Nephron (organoid): ENCODE data around the gene NCOA7.

Experiments used
- H3K27ac Mint-ChIP-seq, 3 experiments: 2 replicates each; pipeline ENCODE4 v1.8.0; 2020; ENCODE audit warnings: mixed read lengths in 3 of 3, mild to moderate bottlenecking in 2 of 3, moderate library complexity in 1 of 3
- H3K27me3 Mint-ChIP-seq: 2 replicates; pipeline ENCODE4 v1.8.0; 2021; ENCODE audit warnings: low read depth, mild to moderate bottlenecking, moderate library complexity, mixed read lengths
- H3K36me3 Mint-ChIP-seq: 2 replicates; pipeline ENCODE4 v1.8.0; 2020; ENCODE audit warnings: low read depth, mixed read lengths
- H3K4me1 Mint-ChIP-seq: 2 replicates; pipeline ENCODE4 v1.8.0; 2020; ENCODE audit warnings: mixed read lengths
- H3K4me3 Mint-ChIP-seq, 3 experiments: 2 replicates each; pipeline ENCODE4 v1.8.0; 2020; ENCODE audit warnings: mild to moderate bottlenecking in 3 of 3, mixed read lengths in 3 of 3, moderate library complexity in 2 of 3
- H3K9me3 Mint-ChIP-seq: 2 replicates; pipeline ENCODE4 v1.8.0; 2020; ENCODE audit warnings: mixed read lengths
- CTCF ChIP-seq, 3 experiments: fragments of 200-600 bp; sonication (generic); IDR thresholded peaks; one replicate each; pipeline ENCODE4 v1.5.0; 2021; ENCODE audit warnings: antibody characterized with exemption in 3 of 3; ENCODE audit not compliant: unreplicated experiment in 3 of 3

The NCOA7 gene

GRCh38 chr6:125792680-125793079, 1.9 kb downstream of the NCOA7 start:
- H3K4me1 Mint-ChIP-seq = peaks cover 27% of the 10 kb centered on the region
- TF ChIP-seq CTCF (IDR thresholded peaks at IDR 0.05; ENCODE audit: unreplicated experiment in 3 of 3) = no peak
- H3K27ac Mint-ChIP-seq = peak overlapping the region in 1 of 3 experiments; percentile 52
- no peaks in the 10 kb centered on the region for H3K27me3 Mint-ChIP-seq
- H3K9me3 Mint-ChIP-seq = no peaks in the 10 kb centered on the region
- H3K36me3 Mint-ChIP-seq = no peaks in the 10 kb centered on the region
- peak overlapping the region; percentile 40 to 78 (median 71) for H3K4me3 Mint-ChIP-seq

GRCh38 chr6:125793280-125793679, 2.5 kb downstream of the NCOA7 start:
- Mint-ChIP-seq H3K4me1 (peaks cover 27% of the 10 kb centered on the region), H3K4me3 (peak overlapping the region; percentile 55 to 71 (median 67)), H3K27me3 (no peaks in the 10 kb centered on the region), H3K9me3 (no peaks in the 10 kb centered on the region), H3K36me3 (no peaks in the 10 kb centered on the region), H3K27ac (no peak overlapping the region)
- no peak for TF ChIP-seq CTCF (IDR thresholded peaks at IDR 0.05; ENCODE audit: unreplicated experiment in 3 of 3)

- Mint-ChIP-seq H3K27me3 (no peaks in the 10 kb centered on the region), H3K36me3 (no peaks in the 10 kb centered on the region), H3K4me1 (peaks cover 27% of the 10 kb centered on the region), H3K9me3 (no peaks in the 10 kb centered on the region), H3K4me3 (peak overlapping the region; percentile 55 to 71 (median 67)), H3K27ac (no peak overlapping the region)
- TF ChIP-seq CTCF (IDR thresholded peaks at IDR 0.05; ENCODE audit: unreplicated experiment in 3 of 3) = no peak
Observed at GRCh38 chr6:125793863-125794262, 3.1 kb downstream of the NCOA7 start.

GRCh38 chr6:125794342-125795137, 3.8 kb downstream of the NCOA7 start:
- Mint-ChIP-seq H3K27ac (no peak overlapping the region), H3K36me3 (no peaks in the 10 kb centered on the region), H3K4me3 (no peak overlapping the region), H3K9me3 (no peaks in the 10 kb centered on the region), H3K4me1 (peaks cover 23% of the 10 kb centered on the region), H3K27me3 (no peaks in the 10 kb centered on the region)
- TF ChIP-seq CTCF (IDR thresholded peaks at IDR 0.05; ENCODE audit: unreplicated experiment in 3 of 3) = no peak

GRCh38 chr6:125795301-125795700, 4.5 kb downstream of the NCOA7 start:
- no peak for TF ChIP-seq CTCF (IDR thresholded peaks at IDR 0.05; ENCODE audit: unreplicated experiment in 3 of 3)
- no peaks in the 10 kb centered on the region for H3K36me3 Mint-ChIP-seq
- H3K4me1 Mint-ChIP-seq = peaks cover 18% of the 10 kb centered on the region
- H3K4me3 Mint-ChIP-seq = no peak overlapping the region
- no peak overlapping the region for H3K27ac Mint-ChIP-seq
- no peaks in the 10 kb centered on the region for H3K27me3 Mint-ChIP-seq
- no peaks in the 10 kb centered on the region for H3K9me3 Mint-ChIP-seq
